CD4-positive, alpha-beta T cell treated with Interleukin-15 for 4 hours (primary cell): ENCODE results near the gene LRRC45.
A peak's percentile ranks its signal among the peaks of the same experiment; 100 is the strongest.
"Not testable (repeated sequence)": the region's sequence is repeated elsewhere in the genome, so short reads cannot be mapped to it uniquely, and the experiment has no call there.

ENCODE experiments used
- DNase-seq: peaks from one replicate; pipeline ENCODE4 v3.0.0-alpha.2; 2020; ENCODE audit warnings: low spot score

The LRRC45 gene

GRCh38 chr17:82034371-82035011 lies 11.4 kb downstream of the LRRC45 start:
- no peak for DNase-seq

- no peak for DNase-seq
These were observed 12.4 kb downstream of the LRRC45 start for GRCh38 chr17:82035488-82035887.

- no peak for DNase-seq
These were observed 13.0 kb downstream of the LRRC45 start for GRCh38 chr17:82035956-82036633.

GRCh38 chr17:82036634-82037091 lies 13.6 kb downstream of the LRRC45 start:
- no peak for DNase-seq

DNA sequence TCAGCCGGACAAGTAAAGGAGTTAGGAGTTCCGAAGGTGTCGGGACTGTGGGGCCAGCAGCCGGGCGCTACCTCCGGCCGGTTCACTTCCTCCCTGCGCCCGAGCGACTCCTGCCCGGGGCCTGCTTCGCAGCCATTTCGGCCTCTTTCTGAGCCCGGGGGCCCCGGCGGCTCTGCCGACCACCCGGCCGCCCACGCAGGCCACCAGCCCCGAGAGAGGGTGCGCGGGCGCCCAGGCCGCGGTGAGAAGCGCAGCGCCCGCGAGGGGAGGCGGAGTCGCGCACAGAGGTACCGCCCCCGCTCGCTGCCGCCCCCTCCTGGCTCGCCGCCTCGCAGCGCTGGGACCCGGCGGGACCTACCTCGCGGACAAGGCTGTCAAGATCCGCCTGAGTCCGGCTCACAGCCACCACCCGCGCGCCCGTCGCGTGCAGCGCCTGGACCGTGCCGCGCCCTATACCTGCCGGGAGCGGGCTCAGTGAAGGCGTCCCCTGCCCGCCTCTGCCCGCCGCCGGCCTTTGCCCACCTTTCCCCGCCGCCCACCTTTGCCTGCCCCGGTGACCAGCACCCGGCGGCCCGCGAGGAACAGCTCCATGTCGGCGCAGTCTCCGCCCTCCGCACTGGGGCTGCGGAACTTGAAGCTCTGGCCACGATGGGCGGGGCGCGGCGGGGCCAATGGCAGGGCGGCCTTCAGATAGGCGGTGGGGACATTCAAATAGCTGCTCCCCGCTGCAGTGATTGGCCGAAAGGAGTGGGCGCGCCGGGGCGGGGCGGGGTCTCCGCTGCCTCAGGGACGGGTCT lies 14.2 kb downstream of the LRRC45 start, which contains the start of gene DCXR:
Gene DCXR (minus strand): TSS at position 606 of the 797 bp plus-strand sequence. CDS start 15 bp downstream, at position 591.
- peak; percentile 95 for DNase-seq

DNA sequence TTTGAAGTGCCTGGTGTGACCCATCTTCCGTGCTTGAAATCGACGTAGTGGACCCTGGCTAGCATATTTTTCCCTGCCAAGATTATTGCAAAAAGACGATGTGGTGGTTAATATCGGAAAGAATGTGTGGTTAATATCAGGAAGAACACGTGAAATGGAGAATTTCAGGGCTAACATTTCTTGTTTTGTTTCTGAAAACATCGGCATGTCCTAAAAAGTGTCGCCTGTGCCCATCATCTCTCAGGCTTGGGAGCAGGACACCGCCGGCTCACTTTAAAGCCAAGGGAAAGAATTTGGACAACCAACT lies 14.7 kb downstream of the LRRC45 start:
- DNase-seq = no peak

DNA sequence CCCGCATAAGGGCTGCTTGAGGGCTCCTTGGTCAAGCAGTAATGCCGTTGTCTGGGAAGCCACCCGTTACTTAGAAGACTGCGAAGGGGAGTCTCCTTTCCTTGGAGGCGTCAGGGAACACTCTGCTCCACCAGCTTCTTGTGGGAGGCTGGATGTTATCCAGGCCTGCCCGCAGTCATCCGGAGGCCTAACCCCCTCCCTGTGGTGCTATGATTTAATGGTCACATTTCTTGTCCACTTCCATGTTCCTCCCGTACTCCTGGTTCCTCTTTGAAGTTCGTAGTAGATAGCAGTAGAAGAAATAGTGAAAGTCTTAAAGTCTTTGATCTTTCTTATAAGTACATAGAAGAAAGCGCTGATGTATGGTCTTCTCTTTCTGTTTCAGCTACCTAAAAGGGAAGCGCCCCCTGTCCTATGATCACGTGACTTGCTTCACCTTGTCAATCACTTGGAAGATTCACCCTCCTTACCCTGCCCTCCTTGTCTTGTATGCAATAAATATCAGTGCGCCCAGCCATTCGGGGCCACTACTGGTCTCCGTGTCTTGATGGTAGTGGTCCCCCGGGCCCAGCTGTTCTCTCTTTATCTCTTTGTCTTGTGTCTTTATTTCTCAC lies 15.8 kb downstream of the LRRC45 start:
- DNase-seq = not testable (repeated sequence)

- no peak for DNase-seq
These were observed 16.7 kb downstream of the LRRC45 start for GRCh38 chr17:82039695-82040299.

GRCh38 chr17:82041144-82041814 lies 18.2 kb downstream of the LRRC45 start:
- no peak for DNase-seq

DNA sequence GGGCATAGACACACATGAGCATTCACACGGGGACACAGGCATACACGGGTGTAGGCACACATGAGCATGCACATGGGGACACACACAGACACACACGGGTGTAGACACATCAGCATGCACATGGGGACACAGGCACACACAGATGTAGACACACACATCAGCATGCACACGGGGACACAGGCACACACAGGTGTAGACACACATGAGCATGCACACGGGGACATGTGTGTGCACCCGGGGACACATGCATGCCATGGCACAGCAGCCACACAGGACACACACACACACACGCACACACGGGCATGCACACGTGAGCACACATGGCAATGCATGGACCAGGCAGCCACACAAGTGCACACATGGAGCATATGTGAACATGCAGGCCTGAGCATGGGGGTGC lies 19.5 kb downstream of the LRRC45 start:
- no peak for DNase-seq

DNA sequence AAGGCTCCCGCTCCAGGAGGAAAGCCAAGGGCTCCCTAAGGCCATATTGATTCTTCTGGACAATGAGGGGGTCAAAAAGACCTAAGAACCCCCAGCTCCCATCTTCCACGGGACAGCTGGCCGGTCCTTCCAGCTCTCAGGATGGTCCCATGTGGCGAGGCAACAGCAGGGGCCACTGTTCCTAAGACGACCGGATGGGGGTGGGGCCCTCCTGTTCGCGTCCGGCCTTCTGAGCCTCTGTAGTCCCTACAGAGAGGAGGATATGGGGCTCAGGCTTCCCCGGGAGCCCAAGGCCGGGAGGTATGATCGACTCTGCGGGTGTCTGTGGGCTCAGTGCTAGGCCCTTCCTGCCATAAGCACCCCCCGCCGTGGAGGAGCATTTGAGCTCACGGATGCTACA lies 20.4 kb downstream of the LRRC45 start:
- no peak for DNase-seq

DNA sequence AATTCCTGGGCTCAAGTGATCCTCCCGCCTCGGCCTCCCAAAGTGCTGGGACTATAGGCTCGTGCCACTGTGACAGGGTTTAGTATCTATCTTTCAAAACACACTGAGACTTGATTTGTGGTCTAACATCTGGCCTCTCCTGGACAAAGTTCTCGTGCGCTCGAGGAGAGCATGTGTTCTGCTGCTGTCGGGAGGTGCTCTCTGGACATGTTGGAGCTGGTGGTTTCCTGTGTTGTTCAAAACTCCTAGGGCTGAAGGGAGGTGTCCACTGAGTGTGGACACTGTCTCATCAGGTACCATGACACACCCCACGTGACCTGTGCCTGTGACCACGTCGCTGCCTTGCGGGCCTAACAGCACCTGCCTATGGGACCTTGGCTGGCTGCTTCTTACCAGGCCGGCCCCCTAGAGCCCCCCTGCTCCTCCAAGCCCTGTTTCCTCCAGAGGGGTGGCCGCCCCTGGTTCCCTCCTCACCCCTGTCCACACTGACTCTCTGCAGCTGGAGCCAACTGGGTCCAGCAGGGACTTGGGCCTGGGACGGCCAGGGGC lies 22.9 kb downstream of the LRRC45 start:
- DNase-seq = no peak

DNA sequence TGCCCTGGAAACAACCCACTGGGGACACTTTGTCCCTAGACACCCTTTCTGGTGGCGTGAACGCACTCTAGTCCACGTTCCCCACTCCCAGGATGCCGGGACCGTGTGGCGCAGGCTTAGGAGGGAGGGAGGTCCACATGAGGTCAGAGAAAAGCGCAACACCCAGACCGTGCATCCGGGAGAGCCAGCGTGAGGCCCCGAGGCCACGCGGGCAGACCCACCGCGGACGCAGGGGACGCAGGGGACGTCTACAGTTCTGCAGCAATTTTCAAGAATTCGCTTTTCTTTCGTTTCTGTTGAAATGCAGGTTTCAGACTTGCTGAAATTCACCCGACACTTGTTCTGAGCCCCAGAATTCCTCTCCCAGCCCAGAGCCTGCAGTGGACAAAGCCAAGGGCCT lies 23.8 kb downstream of the LRRC45 start:
- no peak for DNase-seq

- DNase-seq = no peak
These were observed 24.3 kb downstream of the LRRC45 start for GRCh38 chr17:82047379-82047778.

- no peak for DNase-seq
These were observed 24.9 kb downstream of the LRRC45 start for GRCh38 chr17:82047914-82048570.

- no peak for DNase-seq
These were observed 25.5 kb downstream of the LRRC45 start for GRCh38 chr17:82048571-82048971.

DNA sequence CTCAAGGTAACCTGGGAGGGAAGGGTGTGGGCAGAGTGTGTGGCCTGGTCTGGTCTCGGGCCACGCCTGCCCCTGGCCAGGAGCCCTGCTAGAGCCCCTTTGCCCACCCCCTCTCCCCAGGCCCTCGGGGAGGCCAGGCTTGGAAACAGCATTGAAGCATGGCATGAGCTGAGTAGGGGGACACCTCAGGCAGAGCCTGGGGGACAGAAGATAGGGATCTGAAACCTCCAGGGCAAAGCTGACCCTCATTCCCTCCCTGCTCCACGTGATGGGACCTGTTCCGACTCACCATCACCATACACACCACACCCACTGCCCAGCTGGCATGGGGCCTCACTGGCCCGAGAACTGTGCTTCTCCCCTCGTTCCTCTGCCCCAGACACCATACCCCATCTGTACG lies 26.0 kb downstream of the LRRC45 start:
- DNase-seq = no peak

- no peak for DNase-seq
These were observed 26.4 kb downstream of the LRRC45 start for GRCh38 chr17:82049521-82049971.

- no peak for DNase-seq
These were observed 27.2 kb downstream of the LRRC45 start for GRCh38 chr17:82050152-82050760.
